Measurements from ENCODE around the gene GAK.

DNA sequence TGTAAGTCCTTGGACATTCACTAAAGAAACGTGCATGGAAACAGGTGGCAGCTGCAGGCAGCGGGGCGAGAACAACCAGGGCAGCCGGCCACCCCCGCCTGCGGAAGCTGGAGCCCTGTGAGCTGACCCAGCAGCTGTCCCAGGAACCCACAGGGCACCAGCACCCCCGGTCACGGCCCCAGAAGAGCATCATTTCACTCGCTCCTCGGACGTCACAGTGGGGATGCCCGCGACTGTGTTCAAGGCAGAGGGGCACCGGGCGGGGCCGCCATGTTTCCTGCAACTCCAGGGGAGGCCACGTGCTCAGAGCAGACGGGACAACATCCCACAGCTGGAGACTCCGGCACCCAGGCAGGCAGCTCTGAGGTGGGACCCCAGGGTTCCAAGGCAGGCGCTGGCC is 61.2 kb downstream of the GAK start:
- no peak for TF ChIP-seq EZH2 (IDR thresholded peaks at IDR 0.05; ENCODE audit: low read length, unreplicated experiment)
- TF ChIP-seq, protein P1, sequence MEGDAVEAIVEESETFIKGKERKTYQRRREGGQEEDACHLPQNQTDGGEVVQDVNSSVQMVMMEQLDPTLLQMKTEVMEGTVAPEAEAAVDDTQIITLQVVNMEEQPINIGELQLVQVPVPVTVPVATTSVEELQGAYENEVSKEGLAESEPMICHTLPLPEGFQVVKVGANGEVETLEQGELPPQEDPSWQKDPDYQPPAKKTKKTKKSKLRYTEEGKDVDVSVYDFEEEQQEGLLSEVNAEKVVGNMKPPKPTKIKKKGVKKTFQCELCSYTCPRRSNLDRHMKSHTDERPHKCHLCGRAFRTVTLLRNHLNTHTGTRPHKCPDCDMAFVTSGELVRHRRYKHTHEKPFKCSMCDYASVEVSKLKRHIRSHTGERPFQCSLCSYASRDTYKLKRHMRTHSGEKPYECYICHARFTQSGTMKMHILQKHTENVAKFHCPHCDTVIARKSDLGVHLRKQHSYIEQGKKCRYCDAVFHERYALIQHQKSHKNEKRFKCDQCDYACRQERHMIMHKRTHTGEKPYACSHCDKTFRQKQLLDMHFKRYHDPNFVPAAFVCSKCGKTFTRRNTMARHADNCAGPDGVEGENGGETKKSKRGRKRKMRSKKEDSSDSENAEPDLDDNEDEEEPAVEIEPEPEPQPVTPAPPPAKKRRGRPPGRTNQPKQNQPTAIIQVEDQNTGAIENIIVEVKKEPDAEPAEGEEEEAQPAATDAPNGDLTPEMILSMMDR (conservative IDR thresholded peaks at IDR 0.05; ENCODE audit: low read depth, low read length) = no peak
